Stimulated activated CD8-positive, alpha-beta memory T cell treated with anti-CD3 and anti-CD28 coated beads, Interleukin-12 subunit alpha, Interleukin-12 subunit beta, amount 100 ng/mL, for 1 hour (primary cell): Measurements from ENCODE around the gene TSHZ1.

ENCODE experiments used
- DNase-seq: peaks from one replicate; pipeline ENCODE4 v3.0.0-alpha.2; 2020; ENCODE audit warnings: low read depth

TSHZ1 gene

DNA sequence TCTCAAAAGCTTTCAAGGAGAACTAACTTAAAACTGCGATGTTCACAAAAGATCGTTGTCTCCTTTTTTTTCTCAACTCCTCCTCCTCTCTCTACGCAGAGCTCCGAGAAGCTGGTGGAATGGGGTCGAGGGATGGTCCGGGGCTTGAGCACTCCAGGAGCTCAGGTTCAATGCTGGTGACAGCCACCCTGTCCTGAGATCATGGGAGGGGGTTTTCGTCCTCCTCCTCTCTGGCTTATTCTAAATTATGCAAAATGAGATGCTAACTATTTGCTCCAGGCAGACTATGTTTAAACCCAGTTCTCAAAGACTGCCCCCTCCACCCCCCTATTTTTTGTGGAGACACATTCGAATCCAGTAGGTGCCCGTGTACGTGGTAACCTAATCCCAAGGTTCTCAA is 11.8 kb downstream of the TSHZ1 start:
- DNase-seq, result no peak

DNA sequence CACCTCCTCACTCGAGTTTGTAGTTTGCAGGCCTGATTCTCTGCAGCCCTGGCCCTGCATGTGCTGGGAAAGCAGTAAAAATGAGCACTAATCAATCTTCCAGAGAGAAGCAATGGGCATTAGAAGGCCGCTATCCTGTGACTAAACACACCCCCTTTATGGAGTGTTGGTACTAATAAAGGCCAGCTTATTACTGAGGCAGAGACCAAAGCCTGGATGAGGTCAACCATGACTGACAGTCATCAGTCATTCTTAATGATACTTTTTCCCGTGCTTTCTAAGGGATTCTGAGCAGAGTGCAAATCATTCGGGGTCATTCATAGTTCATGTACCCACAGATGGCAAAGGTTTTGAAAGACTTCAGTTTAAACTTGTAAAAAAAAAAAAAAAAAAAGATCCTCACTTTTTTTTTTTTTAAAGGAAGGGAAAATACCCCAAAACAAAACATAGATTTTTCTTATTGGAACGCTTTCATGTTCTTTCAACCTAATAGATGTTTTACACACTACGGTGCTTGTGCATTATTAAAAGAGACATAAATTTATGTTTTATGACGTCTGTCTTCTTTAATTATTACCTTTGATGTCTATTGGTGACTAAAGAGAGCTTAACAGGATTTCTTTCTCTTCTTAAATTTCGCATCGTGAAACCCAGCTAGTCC is 13.2 kb downstream of the TSHZ1 start:
- no peak for DNase-seq

DNA sequence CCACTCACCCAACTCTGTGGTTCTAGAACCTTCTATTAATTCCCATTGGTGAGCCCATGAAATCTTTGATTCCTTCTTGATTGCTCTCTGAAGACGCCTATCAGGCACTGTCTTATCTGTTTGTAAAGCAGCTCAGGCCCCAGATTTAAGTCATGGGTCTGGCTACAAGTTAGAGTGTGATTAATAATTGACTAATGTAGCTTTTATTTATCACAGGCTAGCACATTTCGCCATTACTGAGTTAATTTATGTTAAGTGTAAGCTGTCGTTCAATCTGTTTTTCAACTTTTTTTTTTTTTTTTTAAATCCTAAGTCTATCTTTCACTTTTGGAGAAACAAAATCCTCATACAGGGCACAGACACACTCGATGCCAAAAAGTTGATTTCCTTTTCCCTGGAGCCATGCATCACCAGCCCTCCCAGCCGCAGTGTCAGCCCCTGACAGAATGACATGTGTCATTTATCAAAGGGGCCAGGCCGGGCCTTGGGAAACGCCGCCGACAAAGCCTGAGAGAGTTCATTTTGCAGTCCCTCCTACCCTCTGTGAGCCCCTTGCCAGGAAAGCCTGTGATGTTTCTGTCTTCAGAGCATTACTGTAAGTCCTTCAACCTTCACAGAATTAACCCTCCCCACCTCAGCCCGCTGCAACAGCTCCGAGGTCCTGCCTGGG is 15.8 kb downstream of the TSHZ1 start:
- no peak for DNase-seq

GRCh38 chr18:75226956-75227316 is 16.3 kb downstream of the TSHZ1 start:
- no peak for DNase-seq

DNA sequence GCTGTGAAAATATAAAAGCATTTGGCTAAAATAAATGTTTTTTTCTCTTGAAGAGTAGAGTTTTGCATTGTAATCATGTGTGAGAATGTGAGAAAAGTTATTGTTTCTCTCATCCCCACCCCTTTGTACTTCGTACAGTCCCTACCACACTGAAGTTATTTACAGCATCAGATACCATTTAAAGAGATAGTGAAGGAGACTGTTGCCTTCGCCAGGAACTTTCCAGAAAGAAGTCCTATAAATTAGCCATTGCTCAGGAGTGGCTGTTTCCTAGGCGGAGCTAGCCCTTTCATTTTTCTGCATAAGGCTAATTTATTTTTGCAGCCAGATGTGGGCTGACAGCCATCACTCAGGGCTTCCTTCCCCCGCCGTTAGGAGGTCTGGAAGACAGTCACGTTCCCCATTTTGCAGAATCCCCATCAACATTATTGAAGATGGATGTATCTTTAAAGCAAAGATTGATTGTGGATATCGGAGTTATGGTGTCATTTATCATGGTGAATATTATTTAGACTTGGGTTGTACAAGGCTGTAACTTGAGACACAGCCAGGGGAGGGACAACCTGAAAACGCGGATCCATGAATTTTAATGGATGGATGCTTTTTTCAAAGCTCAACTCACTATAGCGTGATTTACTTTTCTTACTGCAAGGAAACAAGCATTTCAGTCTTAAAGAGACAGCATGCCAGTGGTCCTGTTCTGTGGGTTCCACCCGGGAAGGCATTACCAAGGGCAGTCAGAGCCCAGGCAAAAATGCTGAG is 17.1 kb downstream of the TSHZ1 start:
- DNase-seq, result no peak

- DNase-seq, result no peak
Observed at GRCh38 chr18:75228967-75229366, 18.4 kb downstream of the TSHZ1 start.

GRCh38 chr18:75229437-75229836 is 18.8 kb downstream of the TSHZ1 start:
- DNase-seq, result no peak

- DNase-seq, result no peak
Observed at GRCh38 chr18:75230163-75231052, 19.8 kb downstream of the TSHZ1 start.

- DNase-seq, result no peak
Observed at GRCh38 chr18:75231053-75231406, 20.4 kb downstream of the TSHZ1 start.

DNA sequence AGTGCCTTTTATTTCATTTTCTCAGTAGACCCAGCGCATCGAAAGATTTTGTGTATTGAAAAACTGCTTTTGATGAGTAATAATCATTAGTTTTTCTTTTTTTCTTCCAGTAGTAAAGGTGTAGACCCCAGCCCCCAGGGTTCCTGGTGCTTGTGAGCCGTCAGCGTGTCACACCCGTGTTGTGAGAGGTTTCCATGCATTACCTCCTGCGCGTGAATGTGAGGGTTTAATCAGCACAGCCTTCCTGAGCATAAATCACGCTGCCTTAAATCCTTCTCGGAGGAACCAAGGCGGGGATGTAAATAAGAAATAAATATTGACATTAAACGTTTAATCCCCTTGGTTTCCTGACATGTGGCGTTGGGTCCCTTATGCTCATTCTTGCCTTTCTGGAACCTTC is 24.3 kb downstream of the TSHZ1 start:
- DNase-seq, result no peak

DNA sequence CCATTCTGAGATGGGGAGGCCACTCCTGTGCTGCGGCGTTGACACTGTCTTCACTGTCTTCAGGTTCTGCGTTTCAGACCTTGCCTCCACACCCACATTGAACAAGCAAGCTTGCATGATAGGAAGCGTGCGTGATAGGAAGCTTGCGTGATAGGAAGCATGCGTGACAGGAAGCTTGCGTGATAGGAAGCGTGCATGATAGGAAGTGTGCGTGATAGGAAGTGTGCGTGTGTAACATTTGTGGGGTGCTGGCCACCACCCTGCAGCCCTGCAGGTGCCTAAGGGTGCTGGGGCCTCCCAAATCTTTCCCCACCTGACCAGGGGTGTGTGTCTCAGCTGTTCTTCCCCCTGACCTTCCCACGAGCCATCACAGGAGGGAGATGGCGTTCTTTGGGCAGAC is 25.3 kb downstream of the TSHZ1 start:
- DNase-seq, result no peak

- no peak for DNase-seq
Observed at GRCh38 chr18:75238100-75238499, 27.5 kb downstream of the TSHZ1 start.

GRCh38 chr18:75238786-75239185 is 28.2 kb downstream of the TSHZ1 start:
- DNase-seq, result no peak

GRCh38 chr18:75240433-75240832 is 29.8 kb downstream of the TSHZ1 start:
- DNase-seq, result no peak

DNA sequence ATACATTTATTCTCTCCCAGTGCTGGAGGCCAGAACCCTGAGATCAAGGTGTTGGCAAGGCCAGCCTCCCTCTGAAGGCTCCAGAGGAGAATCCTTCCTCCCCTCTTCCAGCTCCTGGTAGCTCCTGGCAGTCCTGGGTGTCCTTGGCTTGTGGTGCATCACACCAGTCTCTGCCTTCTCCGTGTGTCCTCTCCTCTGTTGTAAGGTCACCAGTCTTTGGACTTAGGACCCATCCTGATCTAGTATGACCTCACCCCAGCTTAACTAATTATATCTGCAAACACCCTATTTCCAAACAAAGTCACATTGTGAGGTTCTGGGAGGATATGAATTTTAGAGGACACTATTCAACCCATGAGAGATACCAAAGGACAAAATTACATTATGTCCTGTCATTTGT is 31.1 kb downstream of the TSHZ1 start:
- no peak for DNase-seq

GRCh38 chr18:75244351-75245313 is 34.0 kb downstream of the TSHZ1 start:
- no peak for DNase-seq

DNA sequence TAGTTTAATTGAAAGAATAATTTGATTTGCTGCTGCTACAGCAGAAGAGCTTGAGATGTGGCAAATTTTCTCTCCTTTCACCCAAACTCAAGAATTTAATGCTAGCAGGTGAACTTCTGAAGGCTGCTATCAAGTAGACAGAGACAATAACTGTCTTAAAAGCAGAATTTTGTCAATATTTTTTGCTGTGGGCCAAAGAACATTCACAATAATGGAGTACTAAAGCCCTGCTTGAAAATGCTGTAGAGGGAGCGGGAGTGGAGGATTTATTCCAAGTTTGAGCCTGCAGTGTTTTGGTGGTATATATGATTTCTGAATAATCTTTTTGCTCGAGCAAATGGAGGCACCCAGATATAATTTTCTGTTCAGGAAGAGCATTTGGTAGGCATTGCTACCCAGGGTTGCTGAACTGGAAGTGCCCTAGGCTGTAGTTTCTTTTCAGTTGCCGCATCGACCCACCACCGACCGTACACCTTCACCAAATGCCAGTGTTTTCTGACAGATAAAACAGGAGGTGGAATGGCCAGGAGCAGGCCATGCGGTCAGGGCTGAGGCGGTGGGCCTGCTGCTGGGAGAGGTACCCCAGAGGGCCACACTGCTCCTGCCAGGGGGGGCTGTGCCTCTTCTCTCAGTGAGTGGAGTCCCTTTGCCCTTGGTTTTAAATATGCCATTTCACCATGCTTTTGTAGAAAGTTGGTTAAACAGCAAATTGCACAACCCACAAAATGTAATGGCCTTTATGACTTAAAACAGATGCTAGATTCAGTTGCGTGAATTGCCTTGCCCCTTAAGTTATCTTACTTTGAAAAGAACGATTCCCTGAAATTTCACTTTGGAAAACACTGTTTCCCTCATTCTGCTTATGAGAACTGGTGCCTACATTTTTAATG is 36.4 kb downstream of the TSHZ1 start:
- DNase-seq, result no peak

- no peak for DNase-seq
Observed at GRCh38 chr18:75247611-75248421, 37.2 kb downstream of the TSHZ1 start.

DNA sequence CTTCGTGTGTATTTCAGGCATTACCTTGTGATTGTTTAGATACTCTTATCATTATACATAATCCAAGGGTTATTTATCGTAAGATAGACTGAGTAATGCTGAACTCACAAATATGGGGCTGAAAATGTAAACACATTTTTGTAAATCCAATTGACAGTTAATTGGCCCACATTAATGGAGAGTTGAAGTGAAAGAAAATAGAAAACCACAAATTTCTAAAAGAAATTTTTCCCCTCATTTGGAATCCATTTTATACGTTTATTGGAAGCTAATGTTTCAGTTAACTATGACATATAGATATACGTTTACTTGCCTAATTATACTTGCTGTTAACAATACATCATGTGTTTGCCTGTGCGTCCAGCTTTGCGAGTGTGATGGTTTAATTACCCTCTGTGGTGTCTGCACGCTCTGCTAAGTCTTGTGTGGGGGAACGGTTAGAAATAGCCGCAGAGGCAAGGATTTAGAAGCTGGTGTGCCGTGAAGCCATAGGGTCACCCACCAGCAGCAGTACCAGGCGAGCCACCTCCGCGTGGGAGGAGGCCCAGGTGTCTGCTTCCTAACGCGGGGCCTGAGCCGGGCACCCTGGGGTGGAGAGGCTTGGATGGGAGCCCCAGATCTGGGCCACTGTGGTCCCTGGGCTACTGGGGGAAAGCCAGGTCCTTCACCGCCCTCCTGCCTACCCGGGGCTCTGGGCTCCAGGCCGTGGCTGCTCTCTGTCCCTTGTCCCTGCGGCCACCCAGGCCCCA is 38.0 kb downstream of the TSHZ1 start:
- no peak for DNase-seq
